HG03175 (cell line): ENCODE measurements around the gene OR2Y1.
"Not testable (repeated sequence)": the region's sequence is repeated elsewhere in the genome, so short reads cannot be mapped to it uniquely, and the experiment has no call there.

ENCODE experiments used
- ATAC-seq: cut with Tn5 transposase; IDR thresholded peaks from one replicate; pipeline ENCODE4 v1.9.1; 2021; ENCODE audit warnings: mild to moderate bottlenecking, moderate library complexity; ENCODE audit not compliant: unreplicated experiment

OR2Y1 gene

GRCh38 chr5:180739958-180740357 is at the start of gene OR2Y1:
TSS of gene OR2Y1 (minus strand) at chr5:180740058. CDS start at chr5:180740058, 0 bp downstream.
- no peak for ATAC-seq

GRCh38 chr5:180788651-180789410 is 49.0 kb upstream of the OR2Y1 start:
- not testable (repeated sequence) for ATAC-seq

GRCh38 chr5:180787711-180788431 is 48.0 kb upstream of the OR2Y1 start:
- ATAC-seq: no peak

- no peak for ATAC-seq
Measured at GRCh38 chr5:180786531-180787398, 46.9 kb upstream of the OR2Y1 start.

GRCh38 chr5:180785794-180786221 is 46.0 kb upstream of the OR2Y1 start:
- no peak for ATAC-seq

- no peak for ATAC-seq
Measured at GRCh38 chr5:180785121-180785781, 45.4 kb upstream of the OR2Y1 start.

- ATAC-seq: no peak
Measured at GRCh38 chr5:180784497-180785097, 44.7 kb upstream of the OR2Y1 start.

GRCh38 chr5:180783340-180784052 is 43.6 kb upstream of the OR2Y1 start:
- no peak for ATAC-seq

- ATAC-seq: no peak
Measured at GRCh38 chr5:180782748-180783147, 42.9 kb upstream of the OR2Y1 start.

- ATAC-seq: not testable (repeated sequence)
Measured at GRCh38 chr5:180781900-180782326, 42.1 kb upstream of the OR2Y1 start.

GRCh38 chr5:180779985-180780610 is 40.2 kb upstream of the OR2Y1 start:
- no peak for ATAC-seq

- ATAC-seq: no peak
Measured at GRCh38 chr5:180777475-180777874, 37.6 kb upstream of the OR2Y1 start.

GRCh38 chr5:180776376-180776775 is 36.5 kb upstream of the OR2Y1 start:
- no peak for ATAC-seq

- no peak for ATAC-seq
Measured at GRCh38 chr5:180775624-180776023, 35.8 kb upstream of the OR2Y1 start.

GRCh38 chr5:180771839-180772238 is 32.0 kb upstream of the OR2Y1 start:
- ATAC-seq: no peak

GRCh38 chr5:180769821-180770220 is 30.0 kb upstream of the OR2Y1 start:
- ATAC-seq: no peak

GRCh38 chr5:180755601-180756000 is 15.7 kb upstream of the OR2Y1 start:
- no peak for ATAC-seq

GRCh38 chr5:180744253-180744652 is 4.4 kb upstream of the OR2Y1 start:
- ATAC-seq: no peak

- ATAC-seq: no peak
Measured at GRCh38 chr5:180742727-180743126, 2.9 kb upstream of the OR2Y1 start.
